PFSK-1 (cell line): ENCODE results near the gene TOR1AIP2.

Experiments
- FOXP2 ChIP-seq: optimal IDR thresholded peaks from 2 replicates; pipeline ENCODE3; 2011; ENCODE audit warnings: borderline replicate concordance, control low read depth, inconsistent platforms; ENCODE audit not compliant: insufficient read depth; ENCODE audit errors: extremely low read length, extremely low read depth
- POLR2AphosphoS5 ChIP-seq: IDR thresholded peaks from 2 replicates; pipeline ENCODE4 v1.6.1; 2012; ENCODE audit warnings: low read depth, mild to moderate bottlenecking, control low read depth, low read length, moderate library complexity
- SIN3A ChIP-seq: IDR thresholded peaks from 2 replicates; pipeline ENCODE4 v1.6.1; 2012; ENCODE audit warnings: mild to moderate bottlenecking, low read length, moderate library complexity, borderline replicate concordance; ENCODE audit not compliant: insufficient read depth
- TAF1 ChIP-seq: IDR thresholded peaks from 2 replicates; pipeline ENCODE4 v1.6.1; 2012; ENCODE audit warnings: low read length, control low read depth, borderline replicate concordance; ENCODE audit not compliant: insufficient read depth
- TF ChIP-seq, protein P1 (sequence below), 2 experiments: IDR thresholded peaks; 2 replicates each; pipeline versions ENCODE4 v1.6.1 to v1.8.0; 2011 to 2012; ENCODE audit warnings: low read depth in 2 of 2, low read length in 2 of 2, control low read depth in 1 of 2, inconsistent platforms in 1 of 2, mild to moderate bottlenecking in 1 of 2, moderate library complexity in 1 of 2; ENCODE audit not compliant: insufficient read depth in 1 of 2

Gene TOR1AIP2

DNA sequence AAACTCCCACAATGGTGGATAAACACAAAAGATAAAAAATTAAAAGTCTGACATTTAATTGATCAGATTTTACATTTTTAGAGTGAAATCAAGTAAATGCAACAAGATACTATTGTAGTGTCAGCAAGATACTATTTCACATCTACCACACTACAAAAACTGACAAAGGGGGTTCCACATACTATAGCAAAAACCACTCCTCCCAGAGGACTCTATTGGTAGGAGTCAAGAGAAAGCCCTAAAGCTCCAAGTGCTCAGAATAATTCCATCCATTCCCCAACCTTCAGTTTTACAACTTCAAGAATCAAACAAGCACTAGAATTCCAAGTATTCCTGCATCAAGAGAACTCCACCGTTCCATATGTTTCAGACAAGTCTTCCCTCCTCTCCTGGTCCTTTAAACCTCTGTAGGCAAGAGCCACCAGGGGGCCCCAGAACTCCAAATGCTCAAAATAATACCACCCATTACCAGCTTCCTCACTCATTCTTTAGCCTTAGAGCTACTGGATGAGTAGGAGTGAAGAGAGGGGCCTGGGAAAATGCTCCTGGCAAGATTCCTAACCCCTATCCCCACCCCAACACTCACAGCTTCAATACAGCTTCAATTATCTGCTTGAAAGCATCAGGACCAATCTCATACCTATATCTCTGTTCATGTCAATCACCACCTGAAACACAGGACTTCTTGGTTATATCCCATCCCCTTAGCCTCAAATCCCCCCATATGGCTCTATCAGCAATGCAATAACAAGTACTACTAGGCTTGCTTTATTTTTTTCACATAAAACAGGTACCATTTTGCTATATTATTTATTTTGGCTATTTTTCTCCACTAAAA lies 9.9 kb downstream of the TOR1AIP2 start:
- TF ChIP-seq FOXP2: no peak
- no peak for TF ChIP-seq POLR2AphosphoS5
- TF ChIP-seq TAF1: no peak
- no peak for TF ChIP-seq SIN3A

DNA sequence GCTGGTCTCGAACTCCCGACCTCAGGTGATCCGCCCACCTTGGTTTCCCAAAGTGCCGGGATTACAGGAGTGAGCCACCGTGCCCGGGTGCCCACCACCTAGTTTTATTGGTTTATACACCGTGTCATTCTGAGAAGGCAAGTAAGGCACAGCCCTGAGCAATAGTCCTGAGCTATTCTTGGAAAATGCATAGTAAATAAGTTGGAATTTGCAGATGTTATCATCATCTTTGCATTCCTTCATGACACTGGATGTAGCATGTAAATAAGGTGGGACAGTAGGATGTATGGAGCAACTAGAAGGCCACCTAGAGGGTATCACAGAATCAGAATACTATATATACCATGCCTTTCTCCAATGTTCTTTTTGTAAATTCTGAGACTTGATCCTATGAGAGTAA lies 11.0 kb downstream of the TOR1AIP2 start:
- TF ChIP-seq TAF1: no peak
- TF ChIP-seq SIN3A: no peak
- TF ChIP-seq, protein P1, sequence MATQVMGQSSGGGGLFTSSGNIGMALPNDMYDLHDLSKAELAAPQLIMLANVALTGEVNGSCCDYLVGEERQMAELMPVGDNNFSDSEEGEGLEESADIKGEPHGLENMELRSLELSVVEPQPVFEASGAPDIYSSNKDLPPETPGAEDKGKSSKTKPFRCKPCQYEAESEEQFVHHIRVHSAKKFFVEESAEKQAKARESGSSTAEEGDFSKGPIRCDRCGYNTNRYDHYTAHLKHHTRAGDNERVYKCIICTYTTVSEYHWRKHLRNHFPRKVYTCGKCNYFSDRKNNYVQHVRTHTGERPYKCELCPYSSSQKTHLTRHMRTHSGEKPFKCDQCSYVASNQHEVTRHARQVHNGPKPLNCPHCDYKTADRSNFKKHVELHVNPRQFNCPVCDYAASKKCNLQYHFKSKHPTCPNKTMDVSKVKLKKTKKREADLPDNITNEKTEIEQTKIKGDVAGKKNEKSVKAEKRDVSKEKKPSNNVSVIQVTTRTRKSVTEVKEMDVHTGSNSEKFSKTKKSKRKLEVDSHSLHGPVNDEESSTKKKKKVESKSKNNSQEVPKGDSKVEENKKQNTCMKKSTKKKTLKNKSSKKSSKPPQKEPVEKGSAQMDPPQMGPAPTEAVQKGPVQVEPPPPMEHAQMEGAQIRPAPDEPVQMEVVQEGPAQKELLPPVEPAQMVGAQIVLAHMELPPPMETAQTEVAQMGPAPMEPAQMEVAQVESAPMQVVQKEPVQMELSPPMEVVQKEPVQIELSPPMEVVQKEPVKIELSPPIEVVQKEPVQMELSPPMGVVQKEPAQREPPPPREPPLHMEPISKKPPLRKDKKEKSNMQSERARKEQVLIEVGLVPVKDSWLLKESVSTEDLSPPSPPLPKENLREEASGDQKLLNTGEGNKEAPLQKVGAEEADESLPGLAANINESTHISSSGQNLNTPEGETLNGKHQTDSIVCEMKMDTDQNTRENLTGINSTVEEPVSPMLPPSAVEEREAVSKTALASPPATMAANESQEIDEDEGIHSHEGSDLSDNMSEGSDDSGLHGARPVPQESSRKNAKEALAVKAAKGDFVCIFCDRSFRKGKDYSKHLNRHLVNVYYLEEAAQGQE (IDR thresholded peaks at IDR 0.05; ENCODE audit: insufficient read depth in 1 of 2, low read depth in 2 of 2, low read length in 2 of 2): no peak
- no peak for TF ChIP-seq POLR2AphosphoS5
- TF ChIP-seq FOXP2: no peak

DNA sequence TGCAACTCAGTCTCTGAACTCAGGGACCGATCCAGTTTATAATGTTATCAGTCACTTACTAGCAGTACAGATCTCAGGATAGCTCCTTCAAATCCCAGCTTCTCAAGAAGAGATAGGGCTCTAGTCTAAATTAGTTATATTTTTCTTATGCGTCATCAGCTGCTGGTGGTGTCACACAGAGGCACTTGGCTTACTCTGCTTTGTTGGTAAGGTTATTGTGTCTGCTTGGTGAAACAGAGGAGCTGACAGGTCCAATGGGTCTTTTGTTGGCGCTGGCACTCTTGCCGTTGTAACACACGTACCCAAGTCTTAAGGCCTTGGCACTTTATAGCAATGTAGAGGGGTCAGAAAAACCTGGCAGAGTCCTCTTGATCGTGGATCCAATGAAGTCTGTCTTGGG lies 12.2 kb downstream of the TOR1AIP2 start:
- TF ChIP-seq SIN3A: no peak
- TF ChIP-seq FOXP2: no peak
- TF ChIP-seq, protein P1 (IDR thresholded peaks at IDR 0.05; ENCODE audit: insufficient read depth in 1 of 2, low read depth in 2 of 2, low read length in 2 of 2): no peak
- no peak for TF ChIP-seq TAF1
- no peak for TF ChIP-seq POLR2AphosphoS5

DNA sequence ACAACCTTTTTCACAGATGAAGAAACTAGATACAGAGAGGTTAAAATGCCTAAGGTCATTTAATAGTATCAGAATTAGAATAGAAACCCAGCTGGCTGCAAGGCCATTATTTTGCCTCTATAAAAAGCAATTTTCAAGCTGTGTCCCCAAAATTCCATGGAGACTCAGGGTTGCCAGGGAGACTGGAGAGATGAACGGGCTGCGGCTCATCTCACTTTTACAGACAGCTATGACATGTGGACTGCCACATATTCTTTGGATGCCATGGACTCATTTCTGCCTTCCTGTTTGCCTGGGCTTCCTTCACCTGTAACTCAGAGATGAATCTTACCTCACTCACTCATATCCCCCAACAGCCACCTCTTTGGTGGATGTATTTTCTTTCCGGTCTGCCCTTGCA lies 17.0 kb downstream of the TOR1AIP2 start:
- TF ChIP-seq TAF1 (no peak), FOXP2 (no peak), SIN3A (no peak), POLR2AphosphoS5 (no peak)
- TF ChIP-seq, protein P1 (IDR thresholded peaks at IDR 0.05; ENCODE audit: insufficient read depth in 1 of 2, low read depth in 2 of 2, low read length in 2 of 2): no peak

DNA sequence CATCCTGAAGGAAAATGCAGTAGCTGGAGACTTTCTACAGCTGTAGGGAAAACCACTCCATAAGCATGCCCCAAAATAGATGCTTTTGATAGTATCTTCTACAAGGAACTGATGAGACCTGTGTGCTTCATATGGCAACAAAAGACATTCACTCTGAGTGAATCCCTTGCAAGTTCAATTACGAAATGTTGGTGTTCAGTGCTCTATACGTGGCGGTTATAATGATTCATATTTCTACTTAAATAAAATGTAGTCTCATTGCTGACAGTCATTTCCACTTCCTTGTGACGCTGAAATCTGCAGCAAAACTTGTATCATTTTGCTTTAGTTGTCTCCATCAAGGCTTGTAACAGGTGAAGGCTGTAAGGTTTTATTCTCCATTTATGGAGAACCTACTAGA lies 20.6 kb downstream of the TOR1AIP2 start:
- TF ChIP-seq POLR2AphosphoS5: no peak
- TF ChIP-seq TAF1: no peak
- TF ChIP-seq, protein P1 (IDR thresholded peaks at IDR 0.05; ENCODE audit: insufficient read depth in 1 of 2, low read depth in 2 of 2, low read length in 2 of 2): no peak
- no peak for TF ChIP-seq FOXP2
- no peak for TF ChIP-seq SIN3A
